Transverse colon (tissue), 4 donors: ENCODE results near the gene DPH6. TPM values are rescaled to one million over a fixed set of nuclear protein-coding genes. Genes with fewer than 3 reads are reported as not detected.
A peak's percentile ranks its signal among the peaks of the same experiment; 100 is the strongest.
"Not testable (repeated sequence)": the region's sequence is repeated elsewhere in the genome, so short reads cannot be mapped to it uniquely, and the experiment has no call there.

Experiments
- DNase-seq: peaks from one replicate; pipeline ENCODE4 v3.0.0-alpha.2; 2019
- H3K27ac ChIP-seq, 4 donors: fragments of 200-600 bp; sonication (generic); 2 replicates each; pipeline ENCODE4 v1.5.1; 2016 to 2018; ENCODE audit warnings: inconsistent platforms in 4 of 4
- H3K27me3 ChIP-seq: fragments of 200-600 bp; sonication (generic); 2 replicates; pipeline ENCODE4 v1.5.1; 2017; ENCODE audit warnings: inconsistent platforms
- H3K36me3 ChIP-seq, 4 donors: fragments of 200-600 bp; sonication (generic); 2 replicates each; pipeline ENCODE4 v1.5.1; 2017 to 2019; ENCODE audit warnings: inconsistent platforms in 4 of 4
- H3K4me1 ChIP-seq, 4 donors: fragments of 200-600 bp; sonication (generic); 2 replicates each; pipeline ENCODE4 v1.5.1; 2017 to 2020; ENCODE audit warnings: inconsistent platforms in 4 of 4
- H3K4me3 ChIP-seq, 4 donors: fragments of 200-600 bp; sonication (generic); 1 replicate in 1 of 4; 2 replicates in 3 of 4; pipeline versions ENCODE4 v1.5.1 to v1.6.1; 2017 to 2019; ENCODE audit warnings: inconsistent platforms in 4 of 4
- H3K9me3 ChIP-seq, 2 donors: fragments of 200-600 bp; sonication (generic); 2 replicates each; pipeline ENCODE4 v1.5.1; 2017 to 2019; ENCODE audit warnings: inconsistent platforms in 2 of 2
- CTCF ChIP-seq, 5 experiments: fragments of 200-600 bp in 3 of 5; fragments of 450-650 bp in 2 of 5; sonication (generic) in 3 of 5; IDR thresholded peaks; 1 replicate in 2 of 5; 2 replicates in 3 of 5; pipeline ENCODE4 v1.5.1; 2016 to 2017; ENCODE audit warnings: antibody characterized with exemption in 5 of 5, inconsistent platforms in 3 of 5, mild to moderate bottlenecking in 2 of 5, moderate library complexity in 1 of 5
- EP300 ChIP-seq: sonication (generic); formaldehyde crosslinking; IDR thresholded peaks from one replicate; pipeline ENCODE4 v1.6.1; 2017; ENCODE audit warnings: antibody characterized with exemption, low read depth
- POLR2A ChIP-seq: fragments of 450-650 bp; IDR thresholded peaks from one replicate; pipeline ENCODE4 v1.6.1; 2016; ENCODE audit warnings: antibody characterized with exemption, mild to moderate bottlenecking, moderate library complexity
- POLR2AphosphoS5 ChIP-seq, 3 donors: sonication (generic); formaldehyde crosslinking; IDR thresholded peaks; one replicate each; pipeline ENCODE4 v1.6.1; 2016; ENCODE audit warnings: antibody characterized with exemption in 3 of 3
- WGBS, 2 donors: methylation state at CpG; one replicate each; pipeline ENCODE4 v1.1.5; 2018; ENCODE audit warnings: low coverage in 1 of 2; 5-methylcytosine and 5-hydroxymethylcytosine counted together
- in situ Hi-C, 4 donors: fragments of 200-750 bp; cut with MboI; loops; one replicate each; pipeline versions ENCODE4 v1.15.0 to v1.15.1; 2017; ENCODE audit warnings: low sequenced_read_pairs in 3 of 4, low pct_ligation_motif_present in 1 of 4, low pct_unique_long_range_greater_than_20kb in 1 of 4
- intact Hi-C: fragments of 100-400 bp; cut with DNase I; formaldehyde crosslinking; loops from one replicate; pipeline ENCODE4 v1.15.1; 2023; ENCODE audit warnings: low total_unique reads
- total RNA-seq, 4 donors: library from RNA; depleted of rRNA; stranded (reverse); fragments of >200 nt; gene quantifications; one replicate each; pipeline ENCODE4 v1.1.0, GENCODE V29; 2016

Gene DPH6
- total RNA-seq, 4 donors from 2014 or later, result 20.6 to 76.7 (median 39.9) TPM

- Histone ChIP-seq H3K27me3 (no peaks in the 10 kb centered on the region), H3K36me3 (no peaks in the 10 kb centered on the region), H3K27ac (no peak overlapping the region), H3K4me1 (peaks cover 0 to 11% (median 3%) of the 10 kb centered on the region in 4 donors), H3K9me3 (no peaks in the 10 kb centered on the region), H3K4me3 (no peak overlapping the region)
- no peak for DNase-seq
- WGBS, 2 donors, result 86% methylated on average over 2 of the region's 2 CpGs
- in situ Hi-C loops (no loop called here), intact Hi-C loops (no loop called here)
- no peak for TF ChIP-seq POLR2AphosphoS5 (IDR thresholded peaks at IDR 0.05)
- no peak for TF ChIP-seq CTCF (IDR thresholded peaks at IDR 0.05)
- TF ChIP-seq EP300, result no peak
- no peak for TF ChIP-seq POLR2A
Observed at GRCh38 chr15:35383506-35383905, 162.5 kb downstream of the DPH6 start.

GRCh38 chr15:35381328-35381727 is 164.6 kb downstream of the DPH6 start:
- Histone ChIP-seq H3K9me3 (no peaks in the 10 kb centered on the region), H3K27ac (peak overlapping the region in 1 of 4 donors; percentile 5), H3K36me3 (no peaks in the 10 kb centered on the region), H3K4me1 (peaks cover 0 to 11% (median 3%) of the 10 kb centered on the region in 4 donors), H3K4me3 (no peak overlapping the region), H3K27me3 (no peaks in the 10 kb centered on the region)
- no peak for TF ChIP-seq CTCF (IDR thresholded peaks at IDR 0.05)
- no peak for TF ChIP-seq POLR2A
- WGBS, 2 donors, result 25 to 30% methylated on average over 3 of the region's 3 CpGs
- no peak for DNase-seq
- in situ Hi-C loops, result no loop called here
- intact Hi-C loops, result no loop called here

GRCh38 chr15:35379972-35380371 is 166.0 kb downstream of the DPH6 start:
- in situ Hi-C loops, result no loop called here
- Histone ChIP-seq H3K36me3 (no peaks in the 10 kb centered on the region), H3K9me3 (no peaks in the 10 kb centered on the region), H3K4me3 (no peak overlapping the region), H3K27ac (no peak overlapping the region), H3K4me1 (peaks cover 0 to 11% (median 3%) of the 10 kb centered on the region in 4 donors), H3K27me3 (no peaks in the 10 kb centered on the region)
- intact Hi-C loops, result no loop called here
- 67 to 79% methylated on average over 1 of the region's 1 CpG for WGBS, 2 donors
- DNase-seq, result no peak
- TF ChIP-seq EP300, result no peak
- TF ChIP-seq POLR2AphosphoS5 (IDR thresholded peaks at IDR 0.05), result no peak
- TF ChIP-seq CTCF (IDR thresholded peaks at IDR 0.05), result no peak
- no peak for TF ChIP-seq POLR2A

- H3K9me3 ChIP-seq, H3K27me3 ChIP-seq, H3K36me3 ChIP-seq, H3K4me3 ChIP-seq, in situ Hi-C loops, intact Hi-C loops, H3K27ac ChIP-seq, DNase-seq: not testable (repeated sequence)
- whole genome bisulfite sequencing, 2 donors, result 95% methylated on average over 1 of the region's 1 CpG; no CpG with 5 or more reads in 1 of the 2 donors
- H3K4me1 ChIP-seq, result peaks cover 0 to 11% (median 3%) of the 10 kb centered on the region in 4 donors
Observed at GRCh38 chr15:35378454-35378853, 167.5 kb downstream of the DPH6 start.

GRCh38 chr15:35376707-35377106 is 169.3 kb downstream of the DPH6 start:
- H3K27me3 ChIP-seq, result no peaks in the 10 kb centered on the region
- H3K4me3 ChIP-seq, result no peak overlapping the region
- intact Hi-C loops, result no loop called here
- DNase-seq, result no peak
- TF ChIP-seq CTCF (IDR thresholded peaks at IDR 0.05), result no peak
- no peak for TF ChIP-seq POLR2AphosphoS5 (IDR thresholded peaks at IDR 0.05)
- no peak for TF ChIP-seq POLR2A
- TF ChIP-seq EP300, result no peak
- H3K9me3 ChIP-seq, result no peaks in the 10 kb centered on the region
- H3K4me1 ChIP-seq, result peaks cover 0 to 8% (median 3%) of the 10 kb centered on the region in 4 donors
- no peak overlapping the region for H3K27ac ChIP-seq
- in situ Hi-C loops, result no loop called here
- peaks cover 0 to 3% (median 0%) of the 10 kb centered on the region in 4 donors for H3K36me3 ChIP-seq
